ENCODE results near the gene TNFAIP6.
"Not testable (repeated sequence)": the region's sequence is repeated elsewhere in the genome, so short reads cannot be mapped to it uniquely, and the experiment has no call there.

Gene TNFAIP6, protein sequence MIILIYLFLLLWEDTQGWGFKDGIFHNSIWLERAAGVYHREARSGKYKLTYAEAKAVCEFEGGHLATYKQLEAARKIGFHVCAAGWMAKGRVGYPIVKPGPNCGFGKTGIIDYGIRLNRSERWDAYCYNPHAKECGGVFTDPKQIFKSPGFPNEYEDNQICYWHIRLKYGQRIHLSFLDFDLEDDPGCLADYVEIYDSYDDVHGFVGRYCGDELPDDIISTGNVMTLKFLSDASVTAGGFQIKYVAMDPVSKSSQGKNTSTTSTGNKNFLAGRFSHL
- 1.1 to 4,500 (median 84.2) reads per million in 18 experiments for total RNA-seq

DNA sequence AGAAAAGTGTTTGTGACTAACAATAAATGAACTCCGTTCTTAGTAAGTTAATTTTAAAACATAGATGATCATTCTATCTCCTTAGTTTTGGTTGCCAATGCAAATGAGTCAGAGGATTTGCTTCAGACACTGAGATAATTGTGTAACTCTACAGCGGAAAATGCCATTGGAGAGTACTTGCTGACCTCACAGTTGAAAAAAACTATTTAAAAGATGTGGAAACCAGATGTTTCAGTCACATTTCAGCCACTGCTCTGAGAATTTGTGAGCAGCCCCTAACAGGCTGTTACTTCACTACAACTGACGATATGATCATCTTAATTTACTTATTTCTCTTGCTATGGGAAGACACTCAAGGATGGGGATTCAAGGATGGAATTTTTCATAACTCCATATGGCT is at the start of gene TNFAIP6:
TSS of gene TNFAIP6 (plus strand) at position 234 of the 400 bp plus-strand sequence. CDS start at position 309, 75 bp downstream.
- DNase-seq: peak; percentile 84 to 95

DNA sequence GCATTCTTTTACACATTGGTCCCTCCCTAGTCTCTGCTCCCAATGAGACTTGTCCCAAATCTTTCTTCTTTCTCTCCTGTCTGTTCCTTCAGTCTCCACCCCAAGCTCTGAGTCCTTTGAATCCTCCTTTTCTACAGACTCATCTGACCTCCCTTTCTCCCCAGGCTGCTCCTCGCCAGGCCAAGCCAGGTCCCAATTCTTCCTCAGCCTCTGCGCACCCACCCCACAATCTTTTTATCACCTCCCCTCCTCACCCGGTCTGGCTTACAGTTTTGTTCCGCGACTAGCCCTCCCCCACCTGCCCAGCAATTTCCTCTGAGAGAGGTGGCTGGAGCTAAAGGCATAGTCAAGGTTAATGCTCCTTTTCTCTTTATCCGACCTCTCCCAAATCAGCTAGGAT is 47.1 kb upstream of the TNFAIP6 start:
- not testable (repeated sequence) for DNase-seq

DNA sequence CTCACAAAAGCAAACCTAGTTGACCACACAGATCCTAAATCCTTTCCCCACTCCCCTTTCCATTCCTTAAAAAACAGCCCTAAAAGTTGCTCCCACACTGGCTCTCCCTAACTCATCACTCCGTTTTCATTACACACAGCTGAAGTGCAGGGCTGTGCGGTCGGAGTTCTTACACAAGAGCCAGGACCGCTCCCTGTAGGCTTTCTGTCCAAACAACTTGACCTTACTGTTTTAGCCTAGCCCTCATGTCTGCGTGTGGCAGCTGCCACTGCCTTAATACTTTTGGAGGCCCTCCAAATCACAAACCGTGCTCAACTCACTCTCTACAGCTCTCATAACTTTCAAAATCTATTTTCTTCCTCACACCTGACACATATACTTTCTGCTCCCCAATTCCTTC is 45.0 kb upstream of the TNFAIP6 start:
- not testable (repeated sequence) for DNase-seq

DNA sequence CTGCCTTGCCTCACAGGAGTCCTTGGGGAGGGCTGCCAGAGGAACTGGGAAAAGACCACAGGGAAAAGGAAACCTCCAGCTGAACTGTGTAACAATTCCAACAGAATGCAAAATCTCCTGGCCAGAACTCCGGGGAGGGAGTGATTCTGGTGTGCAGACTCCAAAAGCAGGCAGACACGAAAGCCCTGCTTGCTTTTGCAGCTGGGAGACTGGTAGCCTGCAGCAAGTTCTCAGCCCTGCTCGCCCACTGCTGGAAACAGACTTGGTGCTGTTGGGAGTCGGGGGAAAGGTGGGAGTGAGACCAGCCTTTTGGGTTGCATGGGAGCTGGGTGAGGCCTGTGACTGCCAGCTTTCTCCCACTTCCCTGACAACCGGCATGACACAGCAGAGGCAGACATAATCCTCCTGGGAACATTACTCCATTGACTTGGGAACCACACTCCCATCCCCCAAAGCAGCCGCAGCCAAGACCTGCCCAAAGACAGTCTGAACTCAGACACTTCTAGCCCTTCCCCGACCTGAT is 42.0 kb upstream of the TNFAIP6 start:
- no peak for DNase-seq

DNA sequence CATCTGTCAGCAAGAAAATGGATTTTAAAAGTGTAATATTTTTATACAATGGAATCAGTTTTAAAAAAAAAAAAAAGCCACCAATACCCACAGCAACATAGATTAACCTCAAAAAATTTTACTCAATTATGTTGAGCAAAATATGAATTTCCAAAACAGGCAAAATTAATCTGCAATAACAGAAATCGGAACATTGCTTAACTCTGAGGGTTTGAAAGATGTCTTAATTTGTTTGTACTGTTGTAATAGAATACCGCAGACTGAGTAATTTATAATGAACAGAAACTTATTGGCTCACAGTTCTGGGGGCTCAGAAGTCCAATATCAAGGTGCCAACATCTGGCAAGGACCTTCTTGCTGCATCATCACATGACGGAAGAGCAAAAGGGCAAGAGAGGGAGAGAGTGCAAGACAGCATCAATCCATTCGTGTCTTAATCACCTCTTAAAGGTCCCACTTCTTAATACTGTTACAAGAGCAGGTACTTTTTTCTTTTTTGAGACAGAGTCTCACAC is 31.8 kb upstream of the TNFAIP6 start:
- DNase-seq: peak in 1 of 2 donors; percentile 60

DNA sequence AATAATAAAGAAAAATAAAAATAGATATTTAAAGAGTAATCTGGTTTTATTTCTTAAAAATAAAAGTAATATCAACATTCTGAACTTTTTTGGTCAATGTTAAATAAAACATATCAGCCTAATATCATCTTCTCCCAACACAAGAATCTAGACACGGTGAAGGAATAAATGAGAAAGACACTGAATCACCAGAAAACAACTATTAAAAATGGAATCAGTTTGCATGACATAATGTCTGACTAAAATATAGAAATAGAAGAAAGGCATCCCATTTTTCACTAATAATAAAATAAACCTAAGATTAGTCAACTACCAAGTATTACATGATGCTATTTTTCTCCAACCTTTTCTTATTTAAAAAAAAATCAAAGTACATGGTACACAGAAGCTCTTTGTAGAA is 30.8 kb upstream of the TNFAIP6 start:
- no peak for DNase-seq

DNA sequence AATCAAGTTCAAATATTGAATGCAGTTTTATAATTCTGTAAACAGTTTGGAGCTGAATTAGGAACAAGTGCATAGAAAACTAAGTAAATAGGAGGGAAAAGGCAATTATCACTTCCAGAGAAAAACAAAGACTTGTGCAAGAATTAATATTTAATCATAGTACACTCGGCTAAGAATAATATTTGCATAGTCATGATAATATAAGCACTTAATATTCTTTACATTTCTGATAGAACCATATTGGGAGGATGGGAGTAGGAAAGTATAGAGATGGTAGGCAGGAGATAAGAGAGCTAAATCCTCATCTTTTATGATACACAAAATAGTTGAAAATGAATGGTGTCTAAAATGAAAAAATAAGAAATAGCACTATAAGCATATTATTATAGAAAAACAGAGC is 27.4 kb upstream of the TNFAIP6 start:
- no peak for DNase-seq

DNA sequence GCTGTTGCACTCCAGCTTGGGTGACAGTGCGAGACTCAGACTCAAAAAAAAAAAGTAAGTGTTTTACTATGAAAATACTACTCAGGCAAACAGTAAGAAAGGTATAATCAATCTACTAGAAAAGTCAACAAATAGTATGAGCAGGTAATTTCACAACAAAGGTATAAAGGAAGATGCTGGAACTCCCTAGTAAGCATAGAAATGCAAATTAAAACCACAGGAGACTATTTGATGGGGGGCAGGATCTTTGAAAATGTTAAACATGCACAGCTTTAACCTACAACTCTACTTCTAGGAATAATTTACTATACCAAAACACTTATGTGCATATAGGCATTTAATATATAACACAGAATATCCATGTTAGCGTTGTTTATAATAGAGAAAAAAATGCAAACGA is 24.3 kb upstream of the TNFAIP6 start:
- no peak for DNase-seq

DNA sequence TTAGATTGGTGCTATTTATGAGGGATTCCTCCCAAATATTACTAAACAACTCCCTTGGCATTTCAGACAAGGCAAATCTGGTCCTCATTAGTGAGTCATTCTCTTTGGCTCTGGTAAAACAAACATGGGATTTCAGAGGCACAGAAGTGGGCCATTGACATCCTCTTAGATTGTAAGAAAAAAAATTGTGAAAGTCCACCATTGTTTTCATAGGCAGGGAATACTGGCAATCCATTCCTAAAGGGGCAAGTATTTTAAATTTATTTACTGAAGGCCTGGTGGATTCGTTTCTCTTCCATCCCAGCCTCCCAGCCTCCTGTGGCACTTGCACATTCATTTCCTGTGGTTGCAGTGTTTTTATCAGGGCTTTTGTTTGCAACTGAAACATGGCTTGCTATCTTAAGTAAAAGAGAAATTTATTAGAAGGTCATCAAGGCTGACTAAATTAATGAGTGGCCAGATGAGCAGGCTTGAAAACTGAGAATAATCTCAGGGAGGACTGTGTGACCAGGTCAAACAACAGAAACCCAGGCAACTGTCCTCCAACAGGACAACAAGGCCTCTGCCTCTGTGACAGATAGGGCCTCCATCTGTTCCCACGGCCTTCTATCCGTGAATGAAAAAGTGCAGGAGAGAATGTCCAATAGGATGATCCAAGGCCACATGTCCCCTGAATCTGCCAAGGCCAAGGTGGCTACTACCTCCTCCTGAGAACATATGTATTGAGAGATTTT is 23.1 kb upstream of the TNFAIP6 start:
- DNase-seq: no peak

DNA sequence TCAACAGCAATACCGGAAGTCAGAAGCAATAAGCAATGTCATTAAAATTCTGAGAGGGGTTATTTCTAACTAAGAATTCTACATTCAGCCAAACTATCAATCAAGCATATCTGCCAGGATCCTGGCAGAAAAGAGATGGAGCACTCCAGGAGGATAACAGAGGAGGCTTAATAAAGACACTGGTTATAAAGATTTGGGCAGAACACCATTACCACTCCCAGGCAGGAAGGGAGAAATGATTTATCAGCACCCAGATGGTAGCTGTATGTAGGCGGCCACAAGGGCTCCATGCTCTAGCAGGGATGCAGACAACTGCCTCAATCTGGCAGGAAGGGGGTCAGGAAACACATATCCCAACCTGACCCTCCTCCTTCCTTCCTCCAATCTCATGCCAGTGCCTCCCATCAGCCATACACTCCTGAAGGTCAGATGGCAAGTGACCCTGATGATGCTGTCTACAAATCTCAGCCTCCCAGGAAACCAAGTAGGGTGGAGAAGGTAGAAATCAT is 20.5 kb upstream of the TNFAIP6 start:
- DNase-seq: no peak

DNA sequence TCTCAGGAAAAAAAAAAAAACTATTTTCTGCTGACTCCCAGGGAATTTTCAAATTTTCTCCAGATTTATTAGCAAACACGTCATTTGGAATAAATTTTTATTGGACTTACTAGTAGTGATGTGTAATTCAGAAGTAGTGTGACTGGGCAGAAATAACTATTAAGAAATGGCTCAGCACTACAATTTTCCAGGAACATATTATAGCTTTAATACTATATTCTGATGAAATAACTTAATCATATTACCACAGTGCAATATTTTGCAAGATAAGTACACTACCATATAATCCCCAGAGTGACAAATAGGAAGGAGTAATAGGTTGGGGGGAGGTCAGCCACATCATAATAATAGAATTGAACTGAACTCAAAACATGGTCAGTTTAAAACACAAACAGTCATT is 19.7 kb upstream of the TNFAIP6 start:
- peak in 1 of 2 donors; percentile 93 for DNase-seq

DNA sequence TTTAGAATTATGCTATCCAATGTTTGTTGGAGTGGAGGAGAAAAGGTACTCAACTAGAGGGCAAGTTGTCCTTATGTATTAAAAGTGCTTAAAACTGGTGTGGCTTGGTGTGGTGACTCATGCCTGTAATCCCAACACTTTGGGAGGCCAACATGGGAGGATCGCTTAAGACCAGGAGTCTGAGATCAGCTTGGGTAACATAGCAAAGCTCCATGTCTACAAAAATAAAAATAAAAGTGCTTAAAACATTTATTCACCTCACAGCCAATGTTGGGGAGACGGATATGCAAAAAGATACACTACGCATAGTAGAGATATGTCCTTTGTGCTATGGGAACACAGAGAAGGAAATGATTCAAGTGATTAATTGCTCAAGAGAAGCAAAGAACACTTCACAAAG is 19.3 kb upstream of the TNFAIP6 start:
- peak in 1 of 2 donors; percentile 10 for DNase-seq

DNA sequence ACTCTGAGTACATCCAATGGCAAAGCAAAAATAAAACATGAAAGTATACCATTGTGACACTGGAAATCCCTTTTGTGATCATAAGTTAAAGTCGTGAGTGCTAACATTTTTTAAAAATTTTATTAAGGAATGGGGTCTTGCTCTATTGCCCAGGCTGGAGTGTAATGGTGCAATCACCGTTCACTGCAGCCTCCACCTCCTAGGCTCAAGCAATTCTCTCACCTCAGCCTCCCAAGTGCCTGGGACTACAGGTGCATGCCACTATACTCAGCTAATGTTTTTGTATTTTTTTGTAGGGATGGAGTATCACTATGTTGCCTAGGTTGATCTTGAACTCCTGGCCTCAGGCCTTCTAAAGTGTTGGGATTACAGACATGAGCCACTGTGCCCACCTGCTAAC is 14.3 kb upstream of the TNFAIP6 start:
- DNase-seq: no peak

DNA sequence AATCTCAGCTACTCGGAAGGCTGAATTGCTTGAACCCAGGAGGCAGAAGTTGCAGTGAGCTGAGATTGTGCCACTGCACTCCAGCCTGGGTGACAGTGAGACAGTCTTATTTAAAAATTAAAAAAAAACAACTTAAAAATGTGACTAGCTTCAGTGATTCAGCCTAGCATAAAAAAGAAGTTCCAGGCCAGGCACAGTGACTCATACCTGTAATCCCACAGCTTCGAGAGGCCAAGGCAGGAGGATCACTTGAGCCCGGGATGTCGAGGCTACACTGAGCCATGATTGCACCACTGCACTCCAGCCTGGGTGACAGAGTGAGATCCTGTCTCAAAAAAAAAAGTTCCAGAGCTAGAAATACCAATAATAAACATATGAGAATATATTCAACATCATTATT is 13.2 kb upstream of the TNFAIP6 start:
- DNase-seq: not testable (repeated sequence)

DNA sequence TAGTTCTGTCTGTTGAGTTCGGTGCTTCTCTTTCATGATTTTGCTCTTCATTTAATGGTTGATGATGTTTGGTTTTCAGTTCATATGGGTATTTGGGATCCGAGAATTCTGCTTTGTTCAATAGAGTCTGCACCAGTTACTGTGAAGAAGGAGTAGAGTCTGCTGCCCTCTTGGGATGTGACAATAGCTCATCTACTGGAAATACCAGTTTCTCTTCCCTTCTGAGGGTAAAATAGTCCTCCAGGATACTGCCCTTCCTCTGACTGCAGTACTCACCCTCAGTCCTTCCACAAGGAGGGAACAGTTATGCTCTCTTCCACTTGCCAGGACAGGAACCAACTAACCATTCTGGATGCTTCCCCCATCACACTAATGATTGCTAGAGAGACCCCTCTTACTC is 12.5 kb upstream of the TNFAIP6 start:
- DNase-seq: no peak

DNA sequence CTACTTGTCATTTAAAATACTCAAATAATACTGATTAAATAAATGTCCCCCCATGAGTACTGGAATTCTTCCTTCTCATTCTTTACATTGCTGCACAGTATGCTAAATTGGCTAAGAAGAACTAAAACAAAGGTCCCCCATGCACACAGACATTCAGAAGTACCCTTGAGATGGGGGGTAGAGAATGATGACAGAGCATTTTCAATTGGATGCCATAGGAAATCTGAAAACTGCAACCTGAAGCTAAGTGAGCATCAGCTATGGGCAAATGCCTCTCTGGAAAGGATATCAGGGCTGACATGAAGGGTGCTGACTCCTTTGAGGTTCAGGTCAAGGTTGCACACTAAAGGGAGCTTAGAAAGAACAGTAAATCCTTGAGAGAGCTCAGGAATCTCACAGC is 10.1 kb upstream of the TNFAIP6 start:
- DNase-seq: no peak

DNA sequence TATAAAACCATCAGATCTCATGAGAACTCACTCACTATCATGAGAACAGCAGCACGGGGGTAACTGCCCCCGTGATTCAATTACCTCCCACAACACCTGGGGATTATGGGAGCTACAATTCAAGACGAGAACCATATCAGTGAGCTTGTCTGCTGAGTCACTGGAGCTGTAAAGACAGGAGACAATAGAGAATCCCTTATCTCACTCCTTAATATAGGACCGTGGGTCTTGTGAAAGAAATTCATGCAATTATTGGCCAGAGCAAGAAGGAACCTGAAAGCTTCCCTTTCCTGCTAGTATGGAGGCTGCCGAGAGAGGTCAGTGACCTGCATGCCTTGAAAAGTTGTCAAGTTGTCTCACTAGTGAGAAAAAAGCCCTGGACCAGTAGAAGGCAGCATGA is 9.5 kb upstream of the TNFAIP6 start:
- DNase-seq: peak; percentile 54 to 59

DNA sequence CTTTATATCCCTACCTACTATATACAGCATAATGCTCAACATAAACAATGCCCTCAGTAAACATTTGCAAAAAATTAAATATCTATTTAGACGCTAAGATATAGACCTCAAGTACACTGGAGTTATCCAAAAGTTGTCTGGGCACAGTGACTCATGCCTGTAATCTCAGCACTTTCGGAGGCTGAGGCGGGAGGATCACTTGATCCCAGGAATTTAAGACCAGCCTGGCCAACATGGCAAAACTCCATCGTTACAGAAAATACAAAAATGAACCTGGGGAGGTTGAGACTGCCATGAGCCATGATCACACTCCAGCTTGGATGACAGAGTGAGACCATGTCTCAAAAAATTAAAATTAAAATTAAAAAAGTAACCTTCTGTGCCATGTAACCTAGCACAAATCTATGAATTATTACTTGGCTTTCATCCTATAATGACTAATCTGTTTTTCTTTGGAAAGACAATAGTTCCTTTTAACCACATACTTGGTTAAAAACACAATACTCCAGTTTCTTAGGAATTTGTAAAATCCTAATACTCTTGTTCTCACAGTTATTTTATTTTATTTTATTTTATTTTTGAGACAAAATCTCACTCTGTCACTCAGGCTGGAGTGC is 6.7 kb upstream of the TNFAIP6 start:
- no peak for DNase-seq

DNA sequence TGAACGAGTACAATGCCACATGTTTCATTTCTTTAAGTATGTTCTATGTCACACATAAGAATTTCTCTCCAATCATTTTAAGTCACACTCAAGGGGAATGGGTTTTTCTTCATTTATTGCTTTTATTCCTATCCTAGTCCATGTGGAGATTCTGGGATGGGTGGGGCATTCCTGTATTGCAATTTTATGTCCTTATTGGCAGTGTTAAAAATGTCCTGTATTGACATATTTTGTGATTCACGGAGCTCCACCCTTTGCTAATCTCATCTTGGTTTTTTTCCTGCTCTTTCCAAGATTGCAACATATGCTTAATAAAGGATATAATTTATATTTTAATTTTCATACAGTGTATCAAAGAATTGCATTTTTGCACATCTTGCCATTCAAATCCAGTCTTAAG is 3.4 kb upstream of the TNFAIP6 start:
- DNase-seq: no peak

DNA sequence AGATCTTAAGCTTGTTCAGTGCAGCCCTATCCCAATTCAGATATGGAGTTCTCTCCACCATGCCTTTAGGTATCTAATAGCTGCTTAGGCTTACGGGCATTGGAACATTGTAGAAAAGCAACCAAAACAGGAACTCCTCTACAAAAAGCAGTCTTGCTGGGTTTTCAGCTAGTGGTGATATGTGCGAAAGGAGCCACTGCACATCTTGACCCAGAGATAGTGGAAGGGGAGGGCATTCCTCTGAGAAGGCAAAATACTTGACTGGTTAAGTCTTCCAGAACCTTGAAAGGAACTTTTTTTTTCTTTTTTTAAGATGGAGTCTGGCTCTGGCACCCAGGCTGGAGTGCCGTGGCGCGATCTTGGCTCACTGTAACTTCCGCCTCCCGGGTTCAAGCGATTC is 2.6 kb upstream of the TNFAIP6 start:
- DNase-seq: no peak

DNA sequence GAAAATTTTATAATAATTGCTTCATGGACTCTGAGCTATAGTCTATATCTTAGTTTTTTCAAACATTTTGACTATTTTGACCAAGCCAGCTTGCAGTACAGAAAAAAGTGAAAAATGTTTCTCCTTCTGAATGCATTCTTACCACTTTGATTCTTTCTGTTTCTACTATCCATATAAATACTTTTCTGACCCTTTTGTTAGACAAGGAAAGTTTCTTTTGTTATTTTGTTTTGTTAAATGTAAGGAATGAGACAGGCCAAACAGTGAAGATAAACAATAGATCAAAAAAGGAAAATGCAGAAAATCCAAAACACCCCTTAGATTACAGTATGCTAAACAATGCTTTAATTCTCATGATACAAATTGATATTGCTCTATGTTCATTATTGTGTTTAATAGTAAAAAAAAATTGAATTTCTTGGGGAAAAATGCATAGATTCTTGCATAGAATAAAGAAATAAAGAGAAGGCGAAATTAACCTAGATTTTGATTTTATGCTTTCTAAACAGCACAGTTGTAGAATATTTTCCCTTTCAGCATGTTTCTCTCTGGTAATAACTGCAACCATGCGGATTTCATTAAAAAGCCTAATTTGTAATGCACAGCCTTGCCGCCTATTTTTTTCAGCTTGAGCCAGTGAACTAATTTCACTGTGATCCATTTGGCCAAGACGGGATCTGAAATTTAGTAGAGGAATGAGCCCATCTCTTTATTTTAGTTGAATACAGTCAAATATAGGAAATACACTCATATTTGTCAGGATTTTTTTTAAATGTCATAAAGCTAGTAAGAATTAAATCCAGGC is 976 bp downstream of the TNFAIP6 start:
- DNase-seq: no peak

DNA sequence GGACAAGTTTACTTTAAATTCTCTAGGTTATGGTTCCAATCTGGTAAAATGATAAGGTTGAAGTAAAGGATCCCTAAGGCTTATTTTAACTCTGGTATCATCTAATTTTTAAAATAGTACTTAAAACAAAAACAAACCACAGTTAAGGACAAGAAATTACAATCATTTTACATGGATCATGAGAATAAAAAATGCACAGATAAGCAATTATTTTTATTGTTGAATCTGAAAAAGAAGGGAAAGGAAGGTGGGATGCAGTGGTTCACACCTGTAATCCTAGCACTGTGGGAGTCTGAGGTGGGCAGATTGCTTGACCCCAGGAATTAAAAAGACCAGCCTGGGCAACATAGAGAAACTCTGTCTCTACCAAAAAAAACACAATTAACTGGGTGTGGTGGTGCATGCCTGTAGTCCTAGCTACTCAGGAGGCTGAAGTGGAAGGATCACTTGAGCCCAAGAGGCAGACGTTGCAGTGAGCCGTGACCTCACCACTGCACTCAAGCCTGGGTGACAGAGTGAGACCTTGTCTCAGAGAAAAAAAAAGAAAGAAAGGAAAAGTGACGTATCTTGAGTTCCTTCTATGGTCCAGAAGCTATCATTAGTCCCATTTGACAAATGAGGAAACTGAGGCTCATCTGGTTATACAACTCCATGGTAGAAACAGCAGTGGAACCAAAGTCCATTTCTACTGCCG is 2.5 kb downstream of the TNFAIP6 start:
- DNase-seq: no peak

All from inflammatory macrophage (primary cell).